ENCODE data around the gene S100A8. TPM values are rescaled to one million over a fixed set of nuclear protein-coding genes. Genes with fewer than 3 reads are reported as not detected.

S100A8 gene
- not detected in 2 replicates for total RNA-seq

GRCh38 chr1:153390938-153391710, at the start of gene S100A8:
TSS of gene S100A8 (minus strand) at chr1:153391073. CDS start at chr1:153390535, 538 bp downstream.

GRCh38 chr1:153415850-153416570, 25.1 kb upstream of the S100A8 start, which contains the start of gene S100A7A:
TSS of gene S100A7A (plus strand) at chr1:153416520. CDS start at chr1:153418083, 1,563 bp downstream.

GRCh38 chr1:153375511-153375910, 15.4 kb downstream of the S100A8 start, which contains the start of gene S100A12:
TSS of gene S100A12 (minus strand) at chr1:153375621. CDS start at chr1:153374592, 1,029 bp downstream.

GRCh38 chr1:153357853-153358690, 32.8 kb downstream of the S100A8 start, which contains the start of gene S100A9:
TSS of gene S100A9 (plus strand) at chr1:153357854. CDS start at chr1:153358284, 430 bp downstream.

GRCh38 chr1:153348511-153349362, 42.1 kb downstream of the S100A8 start, which contains the start of gene PGLYRP4:
TSS of gene PGLYRP4 (minus strand) at chr1:153348841. CDS start at chr1:153347932, 909 bp downstream.

Other genes starting within 250 kb of the S100A8 start
- not detected in 2 replicates for gene SPRR2G, start 240.2 kb downstream of the S100A8 start, total RNA-seq
- not detected in 2 replicates for gene LELP1, start 187.6 kb downstream of the S100A8 start, total RNA-seq
- 0.23 TPM in 1 of 2 replicates, not detected in the other for gene PRR9, start 173.5 kb downstream of the S100A8 start, total RNA-seq
- not detected in 2 replicates for gene LORICRIN, start 131.4 kb downstream of the S100A8 start, total RNA-seq
- not detected in 2 replicates for gene PGLYRP3, start 78.1 kb downstream of the S100A8 start, total RNA-seq
- not detected in 2 replicates for gene PGLYRP4, start 42.2 kb downstream of the S100A8 start, total RNA-seq
- 0.56 TPM in 1 of 2 replicates, not detected in the other for gene S100A9, start 33.2 kb downstream of the S100A8 start, total RNA-seq
- gene S100A12, start 15.5 kb downstream of the S100A8 start, total RNA-seq: not detected in 2 replicates
- gene S100A7A, start 25.4 kb upstream of the S100A8 start, total RNA-seq: not detected in 2 replicates
- not detected in 2 replicates for gene S100A7, start 69.6 kb upstream of the S100A8 start, total RNA-seq
- gene S100A6, start 144.9 kb upstream of the S100A8 start, total RNA-seq: 822 and 1,175 TPM in 2 replicates
- gene S100A5, start 149.9 kb upstream of the S100A8 start, total RNA-seq: 0.26 TPM in 1 of 2 replicates, not detected in the other
- 41.0 and 113 TPM in 2 replicates for gene S100A4, start 154.7 kb upstream of the S100A8 start, total RNA-seq
- gene S100A3, start 158.2 kb upstream of the S100A8 start, total RNA-seq: 1.7 and 4.4 TPM in 2 replicates
- gene S100A2, start 174.8 kb upstream of the S100A8 start, total RNA-seq: 0.98 and 2.4 TPM in 2 replicates
- gene S100A16, start 222.1 kb upstream of the S100A8 start, total RNA-seq: 92.6 and 247 TPM in 2 replicates
- gene S100A14, start 225.3 kb upstream of the S100A8 start, total RNA-seq: 0.13 TPM in 1 of 2 replicates, not detected in the other
- gene S100A13, start 236.4 kb upstream of the S100A8 start, total RNA-seq: 38.4 and 57.6 TPM in 2 replicates
- 0.13 TPM in 1 of 2 replicates, not detected in the other for gene S100A1, start 237.4 kb upstream of the S100A8 start, total RNA-seq
- 27.6 and 30.9 TPM in 2 replicates for gene CHTOP, start 243.0 kb upstream of the S100A8 start, total RNA-seq

Measured in smooth muscle cell of the pulmonary artery (primary cell).